ENCODE results near the gene DPH2. TPM values are rescaled to one million over a fixed set of nuclear protein-coding genes. Genes with fewer than 3 reads are reported as not detected.

Gene DPH2
- total RNA-seq, 1 donor from 2014 or later = 16.2 TPM

GRCh38 chr1:43958351-43959255 lies 11.2 kb upstream of the DPH2 start:
- ATAC-seq (ENCODE audit: poor library complexity) = no peak
- no peak for DNase-seq
- intact Hi-C loops (cut with DNase I) = no loop called here

GRCh38 chr1:43960798-43961197 lies 9.0 kb upstream of the DPH2 start:
- intact Hi-C loops (cut with DNase I) = no loop called here
- ATAC-seq (ENCODE audit: poor library complexity) (no peak), DNase-seq (no peak)

GRCh38 chr1:43961692-43962091 lies 8.1 kb upstream of the DPH2 start:
- no peak for DNase-seq
- peak; percentile 59 for ATAC-seq (ENCODE audit: poor library complexity)
- intact Hi-C loops (cut with DNase I) = no loop called here

- DNase-seq (no peak), ATAC-seq (ENCODE audit: poor library complexity) (no peak)
- intact Hi-C loops (cut with DNase I) = no loop called here
These were observed 7.5 kb upstream of the DPH2 start for GRCh38 chr1:43962324-43962723.

GRCh38 chr1:43963006-43963405 lies 6.8 kb upstream of the DPH2 start:
- no peak for DNase-seq
- intact Hi-C loops (cut with DNase I) = no loop called here
- ATAC-seq (ENCODE audit: poor library complexity) = no peak

GRCh38 chr1:43963890-43964289 lies 5.9 kb upstream of the DPH2 start:
- no peak for ATAC-seq (ENCODE audit: poor library complexity)
- intact Hi-C loops (cut with DNase I) = no loop called here

GRCh38 chr1:43965316-43965715 lies 4.5 kb upstream of the DPH2 start:
- no peak for DNase-seq
- no peak for ATAC-seq (ENCODE audit: poor library complexity)
- intact Hi-C loops (cut with DNase I) = no loop called here

More at GRCh38 chr1:43963890-43964289, 5.9 kb upstream of the DPH2 start:
- DNase-seq = no peak

- DNase-seq (no peak), ATAC-seq (ENCODE audit: poor library complexity) (no peak)
- intact Hi-C loops (cut with DNase I) = no loop called here
These were observed 1.4 kb upstream of the DPH2 start for GRCh38 chr1:43968348-43968948.

- ATAC-seq (ENCODE audit: poor library complexity) (no peak), DNase-seq (no peak)
- intact Hi-C loops (cut with DNase I) = no loop called here
These were observed 429 bp upstream of the DPH2 start for GRCh38 chr1:43969416-43969745.

GRCh38 chr1:43970502-43970901 lies 692 bp downstream of the DPH2 start:
- ATAC-seq (ENCODE audit: poor library complexity) (no peak), DNase-seq (no peak)
- intact Hi-C loops (cut with DNase I) = no loop called here

GRCh38 chr1:43970911-43971310 lies 1.1 kb downstream of the DPH2 start:
- intact Hi-C loops (cut with DNase I) = no loop called here
- DNase-seq = no peak
- ATAC-seq (ENCODE audit: poor library complexity) = no peak

- no peak for DNase-seq
- intact Hi-C loops (cut with DNase I) = no loop called here
- no peak for ATAC-seq (ENCODE audit: poor library complexity)
These were observed 1.6 kb downstream of the DPH2 start for GRCh38 chr1:43971336-43971980.

- ATAC-seq (ENCODE audit: poor library complexity) (peak; percentile 1), DNase-seq (no peak)
- intact Hi-C loops (cut with DNase I) = no loop called here
These were observed 4.2 kb downstream of the DPH2 start for GRCh38 chr1:43973981-43974442.

- intact Hi-C loops (cut with DNase I) = no loop called here
These were observed 4.8 kb downstream of the DPH2 start, which contains the start of gene ATP6V0B for GRCh38 chr1:43974443-43975248. Gene ATP6V0B, plus strand, starts transcription at chr1:43974960. Its CDS starts 81 bp downstream, at chr1:43975041.

GRCh38 chr1:43975249-43975961 lies 5.6 kb downstream of the DPH2 start:
- intact Hi-C loops (cut with DNase I) = no loop called here
- ATAC-seq (ENCODE audit: poor library complexity) = peak; percentile 36

More at GRCh38 chr1:43974443-43975248, 4.8 kb downstream of the DPH2 start, which contains the start of gene ATP6V0B:
- ATAC-seq (ENCODE audit: poor library complexity) = peak; percentile 92
- DNase-seq = peak; percentile 99

GRCh38 chr1:43976045-43976444 lies 6.2 kb downstream of the DPH2 start:
- DNase-seq = no peak
- no peak for ATAC-seq (ENCODE audit: poor library complexity)
- intact Hi-C loops (cut with DNase I) = no loop called here

More at GRCh38 chr1:43975249-43975961, 5.6 kb downstream of the DPH2 start:
- DNase-seq = peak; percentile 81

- no peak for ATAC-seq (ENCODE audit: poor library complexity)
- intact Hi-C loops (cut with DNase I) = no loop called here
These were observed 7.1 kb downstream of the DPH2 start for GRCh38 chr1:43976890-43977289.

More at GRCh38 chr1:43976890-43977289, 7.1 kb downstream of the DPH2 start:
- no peak for DNase-seq
